H1 (cell line): ENCODE results near the gene PLEKHM3. TPM values are rescaled to one million over a fixed set of nuclear protein-coding genes. Genes with fewer than 3 reads are reported as not detected.

Source experiments
- CTCF ChIA-PET: fragments of 300-600 bp; sonication (Branson Sonifier 250); formaldehyde crosslinking; loops from one replicate; lab custom pipeline; 2021; ENCODE audit not compliant: partially characterized antibody; lab: Charles Lee
- POLR2A ChIA-PET: fragments of 300-600 bp; sonication (Branson Sonifier 250); formaldehyde crosslinking; loops from one replicate; lab custom pipeline; 2021; ENCODE audit warnings: inconsistent platforms; ENCODE audit not compliant: partially characterized antibody; lab: Charles Lee
- DNase-seq, 2 experiments: peaks; one replicate each; pipeline versions ENCODE4 v3.0.0 to v3.0.0-alpha.2; 2010 to 2022; ENCODE audit warnings: low spot score in 2 of 2, low read depth in 1 of 2, mixed read lengths in 1 of 2
- FAIRE-seq: peaks from 2 replicates; lab custom pipeline; 2011; peaks lifted over from hg19 to GRCh38; lab: Jason Lieb, UNC
- H2AFZ ChIP-seq: 2 replicates; pipeline ENCODE4 v1.8.1; 2012; ENCODE audit warnings: low read length, inconsistent platforms
- H2AK5ac ChIP-seq: 2 replicates; pipeline ENCODE4 v1.6.1; 2013; ENCODE audit warnings: low read depth, low read length
- H2BK120ac ChIP-seq: replicated peaks from 2 replicates; pipeline ENCODE3; 2013; ENCODE audit warnings: low read depth, low read length, inconsistent platforms
- H2BK12ac ChIP-seq: 2 replicates; pipeline ENCODE4 v1.6.1; 2013; ENCODE audit warnings: low read depth, low read length
- H2BK15ac ChIP-seq: 2 replicates; pipeline ENCODE4 v1.6.1; 2013; ENCODE audit warnings: low read length
- H2BK20ac ChIP-seq: 2 replicates; pipeline ENCODE4 v1.6.1; 2013; ENCODE audit warnings: low read length
- H2BK5ac ChIP-seq: 2 replicates; pipeline ENCODE4 v1.6.1; 2013; ENCODE audit warnings: low read depth, low read length
- H3K14ac ChIP-seq: 2 replicates; pipeline ENCODE4 v1.6.1; 2013; ENCODE audit warnings: inconsistent platforms; ENCODE audit not compliant: insufficient read length
- H3K18ac ChIP-seq: 2 replicates; pipeline ENCODE4 v1.6.1; 2013; ENCODE audit warnings: low read length; ENCODE audit errors: extremely low read depth
- H3K23ac ChIP-seq: 2 replicates; pipeline ENCODE4 v1.6.1; 2013; ENCODE audit warnings: inconsistent platforms; ENCODE audit not compliant: insufficient read length
- H3K23me2 ChIP-seq: 2 replicates; pipeline ENCODE4 v1.6.1; 2013; ENCODE audit warnings: low read depth, low read length
- H3K27ac ChIP-seq: 2 replicates; pipeline ENCODE4 v1.6.1; 2011; ENCODE audit warnings: low read depth, low read length, inconsistent platforms
- H3K27me3 ChIP-seq, 4 experiments: replicated peaks in 1 of 4; 1 replicate in 1 of 4; 2 replicates in 3 of 4; pipeline versions ENCODE4 v1.6.1 to v1.8.1; 2011 to 2013; ENCODE audit warnings: low read length in 3 of 4, mild to moderate bottlenecking in 3 of 4, inconsistent platforms in 2 of 4, mixed read lengths in 2 of 4, moderate library complexity in 1 of 4; ENCODE audit not compliant: control insufficient read depth in 3 of 4, insufficient read depth in 3 of 4; ENCODE audit errors: extremely low read depth in 1 of 4
- H3K36me3 ChIP-seq, 4 experiments: 2 replicates each; pipeline versions ENCODE4 v1.6.1 to v1.8.1; 2011 to 2013; ENCODE audit warnings: mild to moderate bottlenecking in 4 of 4, low read length in 3 of 4, moderate library complexity in 2 of 4, control low read depth in 1 of 4, inconsistent platforms in 1 of 4; ENCODE audit not compliant: insufficient read depth in 4 of 4, control insufficient read depth in 2 of 4
- H3K4ac ChIP-seq: replicated peaks from 2 replicates; pipeline ENCODE3; 2013; ENCODE audit warnings: low read length, low read depth, mixed read lengths, inconsistent platforms; ENCODE audit not compliant: insufficient read length
- H3K4me1 ChIP-seq, 4 experiments: replicated peaks in 1 of 4; 1 replicate in 1 of 4; 2 replicates in 3 of 4; pipeline versions ENCODE4 v1.6.1 to v1.8.1; 2011 to 2013; ENCODE audit warnings: low read length in 3 of 4, inconsistent platforms in 2 of 4, mixed read lengths in 1 of 4; ENCODE audit not compliant: insufficient read depth in 4 of 4, control insufficient read depth in 3 of 4
- H3K4me2 ChIP-seq, 2 experiments: 2 replicates each; pipeline versions ENCODE4 v1.6.1 to v1.8.1; 2011 to 2013; ENCODE audit warnings: low read depth in 2 of 2, low read length in 2 of 2, control low read depth in 1 of 2, inconsistent platforms in 1 of 2, mild to moderate bottlenecking in 1 of 2; ENCODE audit not compliant: insufficient read depth in 1 of 2
- H3K4me3 ChIP-seq, 4 experiments: fragments of 200-600, 300-600 bp in 1 of 4; sonication (generic), shearing (Covaris generic), sonication (Bioruptor Twin) in 1 of 4; 2 replicates each; pipeline versions ENCODE4 v1.5.1 to v1.8.1; 2011 to 2016; ENCODE audit warnings: low read length in 4 of 4, low read depth in 3 of 4, control low read depth in 2 of 4, inconsistent platforms in 2 of 4, mild to moderate bottlenecking in 2 of 4, mixed read lengths in 1 of 4, moderate library complexity in 1 of 4; ENCODE audit not compliant: insufficient read depth in 2 of 4; ENCODE audit errors: extremely low read depth in 1 of 4
- H3K56ac ChIP-seq: replicated peaks from 2 replicates; pipeline ENCODE3; 2013; ENCODE audit warnings: low read depth, mild to moderate bottlenecking, mixed read lengths, low read length, inconsistent platforms; ENCODE audit not compliant: insufficient read length
- H3K79me1 ChIP-seq: 2 replicates; pipeline ENCODE4 v1.6.1; 2013; ENCODE audit warnings: low read depth, low read length, control low read depth
- H3K79me2 ChIP-seq, 2 experiments: 2 replicates each; pipeline versions ENCODE4 v1.6.1 to v1.8.1; 2012 to 2013; ENCODE audit warnings: low read length in 2 of 2, mild to moderate bottlenecking in 2 of 2, inconsistent platforms in 1 of 2; ENCODE audit not compliant: insufficient read depth in 2 of 2, control insufficient read depth in 1 of 2
- H3K9ac ChIP-seq, 4 experiments: replicated peaks in 1 of 4; 1 replicate in 1 of 4; 2 replicates in 3 of 4; pipeline versions ENCODE4 v1.6.1 to v1.8.1; 2011 to 2013; ENCODE audit warnings: low read depth in 3 of 4, low read length in 3 of 4, control low read depth in 2 of 4, mild to moderate bottlenecking in 2 of 4, moderate library complexity in 2 of 4, inconsistent platforms in 1 of 4; ENCODE audit errors: extremely low read depth in 1 of 4
- H3K9me3 ChIP-seq, 2 experiments: 2 replicates each; pipeline versions ENCODE4 v1.6.1 to v1.8.1; 2012 to 2013; ENCODE audit warnings: mild to moderate bottlenecking in 2 of 2, moderate library complexity in 2 of 2, control low read depth in 1 of 2, inconsistent platforms in 1 of 2, low read depth in 1 of 2, low read length in 1 of 2, mixed read lengths in 1 of 2; ENCODE audit not compliant: insufficient read depth in 2 of 2
- H4K20me1 ChIP-seq, 2 experiments: replicated peaks in 1 of 2; 2 replicates each; pipeline versions ENCODE3 to v1.8.1; 2011 to 2013; ENCODE audit warnings: inconsistent platforms in 2 of 2, low read length in 2 of 2, mild to moderate bottlenecking in 1 of 2; ENCODE audit not compliant: insufficient read depth in 2 of 2, control insufficient read depth in 1 of 2
- H4K5ac ChIP-seq: 2 replicates; pipeline ENCODE4 v1.6.1; 2013; ENCODE audit warnings: low read length, low read depth, mixed read lengths, inconsistent platforms; ENCODE audit not compliant: insufficient read length
- H4K8ac ChIP-seq: 2 replicates; pipeline ENCODE4 v1.8.0; 2013; ENCODE audit warnings: mild to moderate bottlenecking, moderate library complexity, low read length, inconsistent platforms; ENCODE audit not compliant: insufficient read depth; ENCODE audit errors: extremely low read depth
- H4K91ac ChIP-seq: replicated peaks from 2 replicates; pipeline ENCODE3; 2013; ENCODE audit warnings: low read length, mixed read lengths, inconsistent platforms; ENCODE audit not compliant: insufficient read length
- ATF2 ChIP-seq: IDR thresholded peaks from 2 replicates; pipeline ENCODE4 v1.6.1; 2012; ENCODE audit warnings: low read length, inconsistent platforms
- CREB1 ChIP-seq: IDR thresholded peaks from 2 replicates; pipeline ENCODE4 v1.6.1; 2012; ENCODE audit warnings: inconsistent platforms
- EP300 ChIP-seq, 2 experiments: IDR thresholded peaks; 1 replicate in 1 of 2; 2 replicates in 1 of 2; pipeline ENCODE4 v1.6.1; 2011 to 2012; ENCODE audit warnings: low read depth in 2 of 2, low read length in 2 of 2, mild to moderate bottlenecking in 2 of 2, borderline replicate concordance in 1 of 2, inconsistent platforms in 1 of 2, moderate library complexity in 1 of 2
- KDM1A ChIP-seq: fragments of 200-600, 300-600 bp; sonication (generic); IDR thresholded peaks from 2 replicates; pipeline ENCODE4 v1.7.1; 2016; ENCODE audit warnings: mild to moderate bottlenecking, low read length, borderline replicate concordance
- KDM5A ChIP-seq: fragments of 200-600 bp; IDR thresholded peaks from 2 replicates; pipeline ENCODE4 v1.7.1; 2012; ENCODE audit warnings: mild to moderate bottlenecking, low read length, inconsistent platforms, mixed read lengths
- RNF2 ChIP-seq: fragments of 200-900, 300-1000 bp; sonication (generic); IDR thresholded peaks from 2 replicates; pipeline ENCODE4 v1.7.1; 2016; ENCODE audit warnings: borderline replicate concordance, low read depth, mild to moderate bottlenecking, antibody characterized with exemption, low read length; ENCODE audit not compliant: poor library complexity, severe bottlenecking; ENCODE audit errors: missing control alignments
- SRF ChIP-seq: IDR thresholded peaks from 2 replicates; pipeline ENCODE4 v1.6.1; 2011; ENCODE audit warnings: mild to moderate bottlenecking, low read depth, low read length, moderate library complexity
- YY1 ChIP-seq: IDR thresholded peaks from 2 replicates; pipeline ENCODE4 v1.6.1; 2011; ENCODE audit warnings: low read depth, mild to moderate bottlenecking, low read length
- WGBS, 2 experiments: shearing (Covaris generic) in 1 of 2; methylation state at CpG; one replicate each; pipeline versions ENCODE4 v1.1.6 to v1.1.7; 2013 to 2015; ENCODE audit warnings: low lambda C conversion rate in 2 of 2, mixed read lengths in 2 of 2, inconsistent platforms in 1 of 2, low coverage in 1 of 2, missing lambda C conversion rate in 1 of 2; ENCODE audit not compliant: insufficient replicate concordance in 2 of 2, insufficient coverage in 1 of 2, insufficient read length in 1 of 2; ENCODE audit errors: extremely low coverage in 1 of 2, missing lambda C conversion rate in 1 of 2; 5-methylcytosine and 5-hydroxymethylcytosine counted together
- polyA plus RNA-seq, 7 experiments: library from polyadenylated mRNA; depleted of rRNA in 3 of 7; stranded (reverse) in 5 of 7; unstranded in 2 of 7; fragments of >200 nt in 5 of 7; fragments of 200-250 nt in 2 of 7; gene quantifications; 1 replicate in 5 of 7; 2 replicates in 1 of 7; 4 replicates in 1 of 7; pipeline versions ENCODE4 v1.2.1 to v1.2.3, GENCODE V29; 2011 to 2013; ENCODE audit warnings: missing spikeins in 2 of 7, mixed read lengths in 2 of 7
- total RNA-seq: library from RNA; stranded (reverse); fragmentation: NEBNext Ultra II Directional; extraction: Animal tissue kit (Norgen Biotek cat#: 25700); gene quantifications from 2 replicates; pipeline ENCODE4 v1.2.1, GENCODE V29; 2021

Gene PLEKHM3
- total and polyA plus RNA-seq, 2 of the 8 experiments (the other 6 are each of a cell fraction or from before 2014, with no cell fraction given) = 2.3 to 5.8 TPM

DNA sequence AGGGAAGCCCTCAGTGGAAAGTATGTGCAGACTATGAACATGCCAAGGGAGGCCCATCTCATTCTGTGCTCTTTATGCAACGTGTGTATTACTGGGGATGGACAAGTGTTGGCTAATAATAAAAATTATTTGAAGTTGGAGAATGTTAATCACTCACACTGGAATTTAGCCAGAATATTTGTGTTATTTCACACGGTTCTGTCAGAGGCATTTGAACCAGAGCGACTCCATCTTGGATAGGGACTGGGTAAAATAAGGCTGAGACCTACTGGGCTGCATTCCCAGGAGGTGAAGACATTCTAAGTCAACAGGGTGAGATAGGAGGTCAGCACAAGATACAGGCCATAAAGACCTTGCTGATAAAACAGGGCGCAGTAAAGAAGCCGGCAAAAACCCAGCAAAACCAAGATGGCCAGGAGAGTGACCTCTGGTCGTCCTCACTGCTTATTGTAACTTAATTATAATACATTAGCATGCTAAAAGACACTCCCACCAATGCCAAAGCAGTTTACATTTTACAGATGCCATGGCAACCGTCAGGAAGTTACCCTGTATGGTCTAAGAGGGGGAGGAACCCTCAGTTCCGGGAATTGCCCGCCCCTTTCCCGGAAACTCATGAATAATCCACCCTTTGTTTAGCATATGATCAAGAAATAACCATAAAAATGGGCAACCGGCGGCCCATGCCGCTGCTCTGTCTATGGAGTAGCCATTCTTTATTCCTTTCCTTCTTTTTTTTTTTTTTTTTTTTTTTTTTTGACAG lies 253.1 kb downstream of the PLEKHM3 start:
- H2BK5ac ChIP-seq = 0 out of 2 replicates have a peak overlapping the region, but pooled peaks have one; percentile 81
- H2BK12ac ChIP-seq = no peak overlapping the region
- peaks cover 28% of the 10 kb centered on the region for H3K23me2 ChIP-seq
- no peak overlapping the region for H3K56ac ChIP-seq
- H3K36me3 ChIP-seq = peaks cover 2 to 13% (median 6%) of the 10 kb centered on the region in 4 experiments; a peak in 6 of 8 replicates
- H2AFZ ChIP-seq = no peak overlapping the region
- no peak overlapping the region for H3K4ac ChIP-seq
- H4K91ac ChIP-seq = no peak overlapping the region
- 68% methylated on average over 13 of the region's 13 CpGs; no CpG with 5 or more reads in 1 of the 2 experiments for WGBS, 2 experiments
- H4K8ac ChIP-seq = no peak overlapping the region
- peaks cover 8 to 21% of the 10 kb centered on the region in 2 experiments; a peak in 3 of 4 replicates for H3K79me2 ChIP-seq
- H2AK5ac ChIP-seq = no peak overlapping the region
- H2BK20ac ChIP-seq = no peak overlapping the region; the same call in 1 of the 2 replicates
- H3K27ac ChIP-seq = 0 out of 2 replicates have a peak overlapping the region, but pooled peaks have one; percentile 46
- peaks cover 0 to 20% (median 12%) of the 10 kb centered on the region in 4 experiments; a peak in 6 of 7 replicates for H3K4me1 ChIP-seq
- H2BK15ac ChIP-seq = 0 out of 2 replicates have a peak overlapping the region, but pooled peaks have one; percentile 65
- no peak overlapping the region for H3K14ac ChIP-seq
- peaks cover 8% of the 10 kb centered on the region in 2 experiments for H4K20me1 ChIP-seq
- H3K18ac ChIP-seq = no peak overlapping the region
- POLR2A ChIA-PET = interaction anchor here (0.5 kb wide), 1 partner anchor 106 kb away, joined by 4 read pairs; no protein-coding TSS in a partner anchor
- no peak overlapping the region for H3K4me3 ChIP-seq
- TF ChIP-seq KDM1A (no peak), KDM5A (no peak), ATF2 (peak; percentile 15; the same call in 1 of the 2 replicates), EP300 (IDR thresholded peaks at IDR 0.05; ENCODE audit: borderline replicate concordance in 1 of 2, low read depth in 2 of 2, low read length in 2 of 2) (0 out of 3 replicates have a peak, but pooled peaks of 1 of the 2 experiments have one; percentile 19), SRF (peak; percentile 84; the same call in 1 of the 2 replicates), CREB1 (no peak), YY1 (peak; percentile 64), RNF2 (no peak)
- TF ChIP-seq, all 59 proteins: peak for 4
- CTCF ChIA-PET = interaction anchor here (0.6 to 0.9 kb wide), 3 partner anchors 20 to 200 kb away, joined by 3 read pairs; no protein-coding TSS in a partner anchor
- Histone ChIP-seq H4K5ac (no peak overlapping the region), H2BK120ac (no peak overlapping the region), H3K4me2 (no peak overlapping the region; a peak in 1 of 4 replicates), H3K27me3 (peaks cover 0 to 4% (median 1%) of the 10 kb centered on the region in 4 experiments; a peak in 1 of 7 replicates), H3K79me1 (peaks cover 6% of the 10 kb centered on the region), H3K9me3 (no peaks in the 10 kb centered on the region), H3K23ac (no peak overlapping the region), H3K9ac (no peak overlapping the region)
- DNase-seq = no peak
- no peak for FAIRE-seq
